H1 (cell line): ENCODE data around the gene PTPN7. TPM values are rescaled to one million over a fixed set of nuclear protein-coding genes. Genes with fewer than 3 reads are reported as not detected.

Experiments
- BACH1 ChIP-seq: IDR thresholded peaks from 2 replicates; pipeline ENCODE4 v1.6.1; 2012; ENCODE audit warnings: low read length, improper control_type of control experiment
- CHD1 ChIP-seq: IDR thresholded peaks from 2 replicates; pipeline ENCODE4 v1.6.1; 2012; ENCODE audit warnings: low read depth, low read length, improper control_type of control experiment
- SIX5 ChIP-seq: IDR thresholded peaks from 2 replicates; pipeline ENCODE4 v1.6.1; 2011; ENCODE audit warnings: mild to moderate bottlenecking, low read depth, low read length
- SP4 ChIP-seq: IDR thresholded peaks from 2 replicates; pipeline ENCODE4 v1.6.1; 2012; ENCODE audit warnings: low read length, inconsistent platforms
- SUZ12 ChIP-seq: fragments of 200-600 bp; sonication (generic); IDR thresholded peaks from 2 replicates; pipeline ENCODE4 v1.6.1; 2012; ENCODE audit warnings: mild to moderate bottlenecking, inconsistent platforms, low read length, moderate library complexity, mixed read lengths
- ZNF274 ChIP-seq: IDR thresholded peaks from 2 replicates; pipeline ENCODE4 v1.7.0; 2012; ENCODE audit warnings: low read length, borderline replicate concordance; ENCODE audit errors: extremely low read depth
- polyA plus RNA-seq, 7 experiments: library from polyadenylated mRNA; depleted of rRNA in 3 of 7; stranded (reverse) in 5 of 7; unstranded in 2 of 7; fragments of >200 nt in 5 of 7; fragments of 200-250 nt in 2 of 7; gene quantifications; 1 replicate in 5 of 7; 2 replicates in 1 of 7; 4 replicates in 1 of 7; pipeline versions ENCODE4 v1.2.1 to v1.2.3, GENCODE V29; 2011 to 2013; ENCODE audit warnings: missing spikeins in 2 of 7, mixed read lengths in 2 of 7
- total RNA-seq: library from RNA; stranded (reverse); fragmentation: NEBNext Ultra II Directional; extraction: Animal tissue kit (Norgen Biotek cat#: 25700); gene quantifications from 2 replicates; pipeline ENCODE4 v1.2.1, GENCODE V29; 2021
- TF ChIP-seq, protein P1 (sequence below): fragments of 300-600 bp; sonication (generic); IDR thresholded peaks from 2 replicates; pipeline ENCODE4 v1.7.1; 2012; ENCODE audit warnings: low read length, moderate library complexity, mild to moderate bottlenecking, inconsistent platforms; ENCODE audit not compliant: insufficient replicate concordance
- TF ChIP-seq, protein P2 (sequence below): IDR thresholded peaks from 2 replicates; pipeline ENCODE4 v1.6.1; 2012; ENCODE audit warnings: inconsistent platforms

PTPN7 gene
- total and polyA plus RNA-seq, 2 of the 8 experiments (the other 6 are each of a cell fraction or from before 2014, with no cell fraction given), result 0.20 TPM; not detected in 1

DNA sequence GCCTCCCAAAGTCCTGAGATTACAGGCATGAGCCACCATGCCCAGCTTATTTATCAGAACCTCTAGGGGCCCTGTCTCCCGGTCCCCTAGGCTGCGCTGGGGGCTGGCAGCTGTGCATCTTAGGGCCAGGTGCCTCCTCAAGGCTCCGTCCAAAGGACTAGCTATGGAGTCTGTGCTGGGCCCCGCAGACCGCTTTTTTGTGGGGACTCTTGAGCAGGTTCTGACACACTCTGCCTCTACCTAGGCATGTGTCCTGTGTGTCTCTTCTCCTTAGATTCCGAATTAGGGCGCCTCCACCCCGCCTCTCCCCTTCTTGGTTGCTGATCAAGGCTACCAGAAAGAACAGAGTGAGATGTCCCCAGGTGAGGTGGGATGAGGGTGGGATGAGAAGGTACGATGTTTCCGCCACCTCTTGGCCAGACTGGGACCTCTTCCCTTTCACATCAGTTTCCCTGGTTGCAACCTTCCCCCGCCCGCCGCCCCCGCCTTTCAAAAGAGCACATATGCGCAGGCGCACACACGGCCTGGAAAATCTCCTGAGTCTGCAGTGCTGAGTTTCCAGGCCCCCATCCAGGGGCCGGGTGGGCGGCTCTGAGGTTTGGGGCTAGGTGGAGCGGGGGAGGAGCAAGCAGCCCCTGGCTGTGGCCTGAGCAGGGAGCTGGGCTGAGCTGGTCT is 5.0 kb upstream of the PTPN7 start (continued):
- TF ChIP-seq, protein P1, sequence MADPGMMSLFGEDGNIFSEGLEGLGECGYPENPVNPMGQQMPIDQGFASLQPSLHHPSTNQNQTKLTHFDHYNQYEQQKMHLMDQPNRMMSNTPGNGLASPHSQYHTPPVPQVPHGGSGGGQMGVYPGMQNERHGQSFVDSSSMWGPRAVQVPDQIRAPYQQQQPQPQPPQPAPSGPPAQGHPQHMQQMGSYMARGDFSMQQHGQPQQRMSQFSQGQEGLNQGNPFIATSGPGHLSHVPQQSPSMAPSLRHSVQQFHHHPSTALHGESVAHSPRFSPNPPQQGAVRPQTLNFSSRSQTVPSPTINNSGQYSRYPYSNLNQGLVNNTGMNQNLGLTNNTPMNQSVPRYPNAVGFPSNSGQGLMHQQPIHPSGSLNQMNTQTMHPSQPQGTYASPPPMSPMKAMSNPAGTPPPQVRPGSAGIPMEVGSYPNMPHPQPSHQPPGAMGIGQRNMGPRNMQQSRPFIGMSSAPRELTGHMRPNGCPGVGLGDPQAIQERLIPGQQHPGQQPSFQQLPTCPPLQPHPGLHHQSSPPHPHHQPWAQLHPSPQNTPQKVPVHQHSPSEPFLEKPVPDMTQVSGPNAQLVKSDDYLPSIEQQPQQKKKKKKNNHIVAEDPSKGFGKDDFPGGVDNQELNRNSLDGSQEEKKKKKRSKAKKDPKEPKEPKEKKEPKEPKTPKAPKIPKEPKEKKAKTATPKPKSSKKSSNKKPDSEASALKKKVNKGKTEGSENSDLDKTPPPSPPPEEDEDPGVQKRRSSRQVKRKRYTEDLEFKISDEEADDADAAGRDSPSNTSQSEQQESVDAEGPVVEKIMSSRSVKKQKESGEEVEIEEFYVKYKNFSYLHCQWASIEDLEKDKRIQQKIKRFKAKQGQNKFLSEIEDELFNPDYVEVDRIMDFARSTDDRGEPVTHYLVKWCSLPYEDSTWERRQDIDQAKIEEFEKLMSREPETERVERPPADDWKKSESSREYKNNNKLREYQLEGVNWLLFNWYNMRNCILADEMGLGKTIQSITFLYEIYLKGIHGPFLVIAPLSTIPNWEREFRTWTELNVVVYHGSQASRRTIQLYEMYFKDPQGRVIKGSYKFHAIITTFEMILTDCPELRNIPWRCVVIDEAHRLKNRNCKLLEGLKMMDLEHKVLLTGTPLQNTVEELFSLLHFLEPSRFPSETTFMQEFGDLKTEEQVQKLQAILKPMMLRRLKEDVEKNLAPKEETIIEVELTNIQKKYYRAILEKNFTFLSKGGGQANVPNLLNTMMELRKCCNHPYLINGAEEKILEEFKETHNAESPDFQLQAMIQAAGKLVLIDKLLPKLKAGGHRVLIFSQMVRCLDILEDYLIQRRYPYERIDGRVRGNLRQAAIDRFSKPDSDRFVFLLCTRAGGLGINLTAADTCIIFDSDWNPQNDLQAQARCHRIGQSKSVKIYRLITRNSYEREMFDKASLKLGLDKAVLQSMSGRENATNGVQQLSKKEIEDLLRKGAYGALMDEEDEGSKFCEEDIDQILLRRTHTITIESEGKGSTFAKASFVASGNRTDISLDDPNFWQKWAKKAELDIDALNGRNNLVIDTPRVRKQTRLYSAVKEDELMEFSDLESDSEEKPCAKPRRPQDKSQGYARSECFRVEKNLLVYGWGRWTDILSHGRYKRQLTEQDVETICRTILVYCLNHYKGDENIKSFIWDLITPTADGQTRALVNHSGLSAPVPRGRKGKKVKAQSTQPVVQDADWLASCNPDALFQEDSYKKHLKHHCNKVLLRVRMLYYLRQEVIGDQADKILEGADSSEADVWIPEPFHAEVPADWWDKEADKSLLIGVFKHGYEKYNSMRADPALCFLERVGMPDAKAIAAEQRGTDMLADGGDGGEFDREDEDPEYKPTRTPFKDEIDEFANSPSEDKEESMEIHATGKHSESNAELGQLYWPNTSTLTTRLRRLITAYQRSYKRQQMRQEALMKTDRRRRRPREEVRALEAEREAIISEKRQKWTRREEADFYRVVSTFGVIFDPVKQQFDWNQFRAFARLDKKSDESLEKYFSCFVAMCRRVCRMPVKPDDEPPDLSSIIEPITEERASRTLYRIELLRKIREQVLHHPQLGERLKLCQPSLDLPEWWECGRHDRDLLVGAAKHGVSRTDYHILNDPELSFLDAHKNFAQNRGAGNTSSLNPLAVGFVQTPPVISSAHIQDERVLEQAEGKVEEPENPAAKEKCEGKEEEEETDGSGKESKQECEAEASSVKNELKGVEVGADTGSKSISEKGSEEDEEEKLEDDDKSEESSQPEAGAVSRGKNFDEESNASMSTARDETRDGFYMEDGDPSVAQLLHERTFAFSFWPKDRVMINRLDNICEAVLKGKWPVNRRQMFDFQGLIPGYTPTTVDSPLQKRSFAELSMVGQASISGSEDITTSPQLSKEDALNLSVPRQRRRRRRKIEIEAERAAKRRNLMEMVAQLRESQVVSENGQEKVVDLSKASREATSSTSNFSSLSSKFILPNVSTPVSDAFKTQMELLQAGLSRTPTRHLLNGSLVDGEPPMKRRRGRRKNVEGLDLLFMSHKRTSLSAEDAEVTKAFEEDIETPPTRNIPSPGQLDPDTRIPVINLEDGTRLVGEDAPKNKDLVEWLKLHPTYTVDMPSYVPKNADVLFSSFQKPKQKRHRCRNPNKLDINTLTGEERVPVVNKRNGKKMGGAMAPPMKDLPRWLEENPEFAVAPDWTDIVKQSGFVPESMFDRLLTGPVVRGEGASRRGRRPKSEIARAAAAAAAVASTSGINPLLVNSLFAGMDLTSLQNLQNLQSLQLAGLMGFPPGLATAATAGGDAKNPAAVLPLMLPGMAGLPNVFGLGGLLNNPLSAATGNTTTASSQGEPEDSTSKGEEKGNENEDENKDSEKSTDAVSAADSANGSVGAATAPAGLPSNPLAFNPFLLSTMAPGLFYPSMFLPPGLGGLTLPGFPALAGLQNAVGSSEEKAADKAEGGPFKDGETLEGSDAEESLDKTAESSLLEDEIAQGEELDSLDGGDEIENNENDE, result no peak
- TF ChIP-seq SP4 (no peak), BACH1 (no peak), SUZ12 (no peak), ZNF274 (no peak), SIX5 (no peak), CHD1 (no peak)
- TF ChIP-seq, protein P2, sequence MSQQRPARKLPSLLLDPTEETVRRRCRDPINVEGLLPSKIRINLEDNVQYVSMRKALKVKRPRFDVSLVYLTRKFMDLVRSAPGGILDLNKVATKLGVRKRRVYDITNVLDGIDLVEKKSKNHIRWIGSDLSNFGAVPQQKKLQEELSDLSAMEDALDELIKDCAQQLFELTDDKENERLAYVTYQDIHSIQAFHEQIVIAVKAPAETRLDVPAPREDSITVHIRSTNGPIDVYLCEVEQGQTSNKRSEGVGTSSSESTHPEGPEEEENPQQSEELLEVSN, result no peak
